H9 (cell line): ENCODE results near the gene MYCBP2. TPM values are rescaled to one million over a fixed set of nuclear protein-coding genes. Genes with fewer than 3 reads are reported as not detected.
A peak's percentile ranks its signal among the peaks of the same experiment; 100 is the strongest.

Source experiments
- DNase-seq: peaks from one replicate; pipeline ENCODE4 v3.0.0-alpha.2; 2017
- H2AFZ ChIP-seq: one replicate; pipeline ENCODE4 v1.6.1; 2013; ENCODE audit warnings: mild to moderate bottlenecking, low read length, control low read depth, moderate library complexity
- H2AK5ac ChIP-seq: 2 replicates; pipeline ENCODE4 v1.6.1; 2013; ENCODE audit warnings: low read length, control low read depth, mixed read lengths; ENCODE audit not compliant: insufficient read length
- H2BK120ac ChIP-seq: one replicate; pipeline ENCODE4 v1.6.1; 2013; ENCODE audit warnings: low read depth, mild to moderate bottlenecking, low read length, control low read depth, inconsistent platforms; ENCODE audit not compliant: poor library complexity, severe bottlenecking
- H2BK12ac ChIP-seq: 2 replicates; pipeline ENCODE4 v1.6.1; 2013; ENCODE audit warnings: low read length, control low read depth, mixed read lengths, low read depth; ENCODE audit not compliant: insufficient read length
- H2BK15ac ChIP-seq: 2 replicates; pipeline ENCODE4 v1.6.1; 2013; ENCODE audit warnings: low read depth, low read length, control low read depth
- H2BK20ac ChIP-seq: one replicate; pipeline ENCODE4 v1.6.1; 2013; ENCODE audit warnings: low read depth, mild to moderate bottlenecking, low read length, control low read depth, inconsistent platforms; ENCODE audit not compliant: poor library complexity, severe bottlenecking
- H2BK5ac ChIP-seq: 2 replicates; pipeline ENCODE4 v1.6.1; 2013; ENCODE audit warnings: low read length, control low read depth, mixed read lengths; ENCODE audit not compliant: insufficient read length
- H3K14ac ChIP-seq: 2 replicates; pipeline ENCODE4 v1.6.1; 2013; ENCODE audit warnings: low read length, control low read depth; ENCODE audit not compliant: insufficient read depth
- H3K18ac ChIP-seq: 2 replicates; pipeline ENCODE4 v1.6.1; 2013; ENCODE audit warnings: low read depth, mild to moderate bottlenecking, mixed read lengths, low read length, control low read depth; ENCODE audit not compliant: insufficient read length
- H3K23ac ChIP-seq: 2 replicates; pipeline ENCODE4 v1.6.1; 2013; ENCODE audit warnings: low read length, control low read depth, mixed read lengths, low read depth; ENCODE audit not compliant: insufficient read length
- H3K23me2 ChIP-seq: 2 replicates; pipeline ENCODE4 v1.6.1; 2013; ENCODE audit warnings: low read depth, mild to moderate bottlenecking, mixed read lengths, low read length, control low read depth; ENCODE audit not compliant: insufficient read length, poor library complexity, severe bottlenecking
- H3K27ac ChIP-seq: 2 replicates; pipeline ENCODE4 v1.5.1; 2013; ENCODE audit warnings: low read length, control low read depth, mixed read lengths, low read depth; ENCODE audit not compliant: insufficient read length
- H3K27me3 ChIP-seq: 2 replicates; pipeline ENCODE4 v1.6.1; 2013; ENCODE audit warnings: low read length, control low read depth, inconsistent platforms; ENCODE audit not compliant: insufficient read depth
- H3K4ac ChIP-seq: 2 replicates; pipeline ENCODE4 v1.6.1; 2013; ENCODE audit warnings: low read depth, mild to moderate bottlenecking, control low read depth, inconsistent platforms, low read length, moderate library complexity
- H3K4me1 ChIP-seq: 2 replicates; pipeline ENCODE4 v1.6.1; 2013; ENCODE audit warnings: low read length, control low read depth, inconsistent platforms; ENCODE audit not compliant: insufficient read depth
- H3K4me2 ChIP-seq: 2 replicates; pipeline ENCODE4 v1.6.1; 2013; ENCODE audit warnings: low read length, control low read depth, mixed read lengths; ENCODE audit not compliant: insufficient read length, insufficient read depth
- H3K56ac ChIP-seq: 2 replicates; pipeline ENCODE4 v1.6.1; 2013; ENCODE audit warnings: low read depth, mild to moderate bottlenecking, mixed read lengths, low read length, control low read depth; ENCODE audit not compliant: insufficient read length
- H3K79me1 ChIP-seq: 2 replicates; pipeline ENCODE4 v1.6.1; 2013; ENCODE audit warnings: low read depth, mild to moderate bottlenecking, moderate library complexity, low read length, control low read depth, inconsistent platforms; ENCODE audit not compliant: insufficient read depth, poor library complexity, severe bottlenecking
- H3K79me2 ChIP-seq: 2 replicates; pipeline ENCODE4 v1.6.1; 2013; ENCODE audit warnings: low read length, control low read depth, inconsistent platforms; ENCODE audit not compliant: insufficient read depth
- H3K9ac ChIP-seq: 2 replicates; pipeline ENCODE4 v1.6.1; 2013; ENCODE audit warnings: low read length, control low read depth, mixed read lengths; ENCODE audit not compliant: insufficient read length; ENCODE audit errors: extremely low read depth
- H3K9me3 ChIP-seq: one replicate; pipeline ENCODE4 v1.6.1; 2013; ENCODE audit warnings: low read depth, low read length, inconsistent platforms; ENCODE audit not compliant: control insufficient read depth
- H3T11ph ChIP-seq: one replicate; pipeline ENCODE4 v1.6.1; 2013; ENCODE audit warnings: mild to moderate bottlenecking, low read length, control low read depth, inconsistent platforms
- H4K20me1 ChIP-seq: one replicate; pipeline ENCODE4 v1.6.1; 2013; ENCODE audit not compliant: control insufficient read depth, insufficient read length, insufficient read depth
- H4K5ac ChIP-seq: 2 replicates; pipeline ENCODE4 v1.6.1; 2013; ENCODE audit warnings: low read depth, mild to moderate bottlenecking, mixed read lengths, low read length, control low read depth; ENCODE audit not compliant: insufficient read length
- H4K8ac ChIP-seq: replicated peaks from 2 replicates; pipeline ENCODE4 v1.6.1; 2013; ENCODE audit warnings: low read length, control low read depth, mixed read lengths, low read depth; ENCODE audit not compliant: insufficient read length
- H4K91ac ChIP-seq: 2 replicates; pipeline ENCODE4 v1.6.1; 2013; ENCODE audit warnings: low read depth, mild to moderate bottlenecking, moderate library complexity, mixed read lengths, low read length, control low read depth; ENCODE audit not compliant: insufficient read length
- H3K27ac Mint-ChIP-seq, 3 experiments: 2 replicates in 2 of 3; 3 replicates in 1 of 3; pipeline ENCODE4 v1.8.0; 2020 to 2021; ENCODE audit warnings: mixed read lengths in 3 of 3, mild to moderate bottlenecking in 1 of 3, moderate library complexity in 1 of 3
- H3K27me3 Mint-ChIP-seq: 2 replicates; pipeline ENCODE4 v1.8.0; 2021; ENCODE audit warnings: low read depth, mild to moderate bottlenecking, moderate library complexity, mixed read lengths
- H3K36me3 Mint-ChIP-seq, 3 experiments: 2 replicates in 2 of 3; 3 replicates in 1 of 3; pipeline ENCODE4 v1.8.0; 2020 to 2021; ENCODE audit warnings: low read depth in 3 of 3, mixed read lengths in 3 of 3; ENCODE audit not compliant: insufficient read depth in 1 of 3
- H3K4me1 Mint-ChIP-seq, 2 experiments: 2 replicates each; pipeline ENCODE4 v1.8.0; 2020; ENCODE audit warnings: mixed read lengths in 2 of 2
- H3K4me3 Mint-ChIP-seq, 2 experiments: 2 replicates in 1 of 2; 3 replicates in 1 of 2; pipeline ENCODE4 v1.8.0; 2020 to 2021; ENCODE audit warnings: mild to moderate bottlenecking in 2 of 2, mixed read lengths in 2 of 2, moderate library complexity in 1 of 2
- H3K9me3 Mint-ChIP-seq, 2 experiments: 2 replicates in 1 of 2; 3 replicates in 1 of 2; pipeline ENCODE4 v1.8.0; 2020; ENCODE audit warnings: mild to moderate bottlenecking in 2 of 2, mixed read lengths in 2 of 2, moderate library complexity in 1 of 2
- CTCF ChIP-seq: fragments of 200-600 bp; sonication (generic); conservative IDR thresholded peaks from 3 replicates; pipeline ENCODE4 v1.8.0; 2021; ENCODE audit warnings: antibody characterized with exemption, mild to moderate bottlenecking
- total RNA-seq: library from RNA; stranded (reverse); gene quantifications from 2 replicates; pipeline ENCODE4 v1.2.1, GENCODE V29; 2021

MYCBP2 gene
- total RNA-seq, 1 experiment from 2014 or later: 32.0 TPM

GRCh38 chr13:77225946-77226345 lies 100.9 kb downstream of the MYCBP2 start:
- H3K4me2 ChIP-seq: no peak overlapping the region
- H3K9ac ChIP-seq: no peak overlapping the region
- no peak overlapping the region for H3K23ac ChIP-seq
- H3K4ac ChIP-seq: no peak overlapping the region
- no peaks in the 10 kb centered on the region for H3K79me2 ChIP-seq
- Mint-ChIP-seq H3K4me3 (no peak overlapping the region), H3K4me1 (peaks cover 2 to 3% of the 10 kb centered on the region in 2 experiments; a peak in 3 of 4 replicates), H3K36me3 (no peaks in the 10 kb centered on the region; a peak in 1 of 7 replicates), H3K9me3 (no peaks in the 10 kb centered on the region), H3K27ac (peak overlapping the region; percentile 14 to 66 (median 23); a peak in 4 of 7 replicates), H3K27me3 (no peaks in the 10 kb centered on the region)
- no peak overlapping the region for H3K56ac ChIP-seq
- no peaks in the 10 kb centered on the region for H3K23me2 ChIP-seq
- H4K8ac ChIP-seq: no peak overlapping the region
- no peaks in the 10 kb centered on the region for H4K20me1 ChIP-seq
- H3K18ac ChIP-seq: no peak overlapping the region
- TF ChIP-seq CTCF: no peak
- H2BK120ac ChIP-seq: no peak overlapping the region
- no peak overlapping the region for H2AFZ ChIP-seq
- H2AK5ac ChIP-seq: no peak overlapping the region
- no peak overlapping the region for H2BK12ac ChIP-seq
- H3K27me3 ChIP-seq: no peaks in the 10 kb centered on the region
- DNase-seq: no peak
- no peaks in the 10 kb centered on the region for H3K9me3 ChIP-seq
- no peak overlapping the region for H2BK5ac ChIP-seq
- H3T11ph ChIP-seq: no peak overlapping the region
- H2BK20ac ChIP-seq: no peak overlapping the region
- H4K91ac ChIP-seq: no peak overlapping the region
- no peaks in the 10 kb centered on the region for H3K4me1 ChIP-seq
- H2BK15ac ChIP-seq: no peak overlapping the region
- H3K79me1 ChIP-seq: no peaks in the 10 kb centered on the region
- H3K14ac ChIP-seq: no peak overlapping the region
- H3K27ac ChIP-seq: no peak overlapping the region
- H4K5ac ChIP-seq: no peak overlapping the region
